GM12878 (cell line): Measurements from ENCODE around the gene RNF43. TPM values are rescaled to one million over a fixed set of nuclear protein-coding genes. Genes with fewer than 3 reads are reported as not detected.

Experiments used
- ATAC-seq: fragments of 200-7000 bp; cut with Tn5 transposase; 3 replicates; pipeline ENCODE4 v1.9.1; 2020; ENCODE audit warnings: mild to moderate bottlenecking, moderate library complexity
- Bru-seq: library from RNA; stranded (reverse); fragments of 400-500 nt; gene quantifications from one replicate; lab custom pipeline; 2021; lab: Mats Ljungman, UMichigan
- BruChase-seq, 2 experiments: library from RNA; stranded (reverse); fragments of 400-500 nt; gene quantifications; one replicate each; lab custom pipeline; 2021; lab: Mats Ljungman, UMichigan
- BruUV-seq: library from RNA; stranded (reverse); fragments of 400-500 nt; replicated peaks from 2 replicates; lab custom pipeline; 2021; lab: Mats Ljungman, UMichigan
- CTCF ChIA-PET: fragments of 300-600 bp; sonication (Branson Sonifier 250); formaldehyde crosslinking; extraction: SDS; loops from one replicate; lab custom pipeline; 2021; ENCODE audit warnings: inconsistent platforms; lab: Yijun Ruan, JAX
- POLR2A ChIA-PET: fragments of 350-600 bp; formaldehyde crosslinking; extraction: SDS; loops from one replicate; lab custom pipeline; 2021; ENCODE audit warnings: inconsistent platforms; lab: Charles Lee
- RAD21 ChIA-PET: fragments of 300-600 bp; sonication (Branson Sonifier 250); formaldehyde crosslinking; loops from one replicate; lab custom pipeline; 2023; ENCODE audit warnings: antibody characterized with exemption; ENCODE audit not compliant: unreplicated experiment; lab: Charles Lee
- SMC1A ChIA-PET: fragments of 300-600 bp; sonication (Branson Sonifier 250); formaldehyde crosslinking; loops from one replicate; lab custom pipeline; 2023; ENCODE audit not compliant: unreplicated experiment, uncharacterized antibody; lab: Charles Lee
- DNase-seq: peaks from one replicate; pipeline ENCODE4 v3.0.0-alpha.2; 2011; ENCODE audit warnings: low read depth, low spot score
- FAIRE-seq: peaks from 3 replicates; lab custom pipeline; 2011; peaks lifted over from hg19 to GRCh38; lab: Jason Lieb, UNC
- H2AFZ ChIP-seq: 2 replicates; pipeline ENCODE4 v1.6.0; 2011; ENCODE audit warnings: low read depth, low read length, control low read depth; ENCODE audit not compliant: control insufficient read depth
- H3K27ac ChIP-seq: 2 replicates; pipeline ENCODE4 v1.5.1; 2011; ENCODE audit warnings: control low read depth; ENCODE audit not compliant: control insufficient read depth, insufficient read depth
- H3K27me3 ChIP-seq, 2 experiments: replicated peaks in 1 of 2; 2 replicates each; pipeline versions ENCODE4 v1.6.0 to v1.6.1; 2011; ENCODE audit warnings: low read length in 1 of 2; ENCODE audit not compliant: control insufficient read depth in 2 of 2, insufficient read depth in 2 of 2
- H3K36me3 ChIP-seq, 2 experiments: 2 replicates each; pipeline ENCODE4 v1.5.1; 2011; ENCODE audit warnings: low read length in 1 of 2; ENCODE audit not compliant: control insufficient read depth in 2 of 2, insufficient read depth in 2 of 2
- H3K4me1 ChIP-seq: 2 replicates; pipeline ENCODE4 v1.6.1; 2011; ENCODE audit warnings: mild to moderate bottlenecking, low read length, moderate library complexity, mixed read lengths; ENCODE audit not compliant: control insufficient read depth, insufficient read depth
- H3K4me2 ChIP-seq: 2 replicates; pipeline ENCODE4 v1.6.0; 2011; ENCODE audit warnings: control low read depth; ENCODE audit not compliant: control insufficient read depth, insufficient read depth
- H3K4me3 ChIP-seq: fragments of 200-600 bp; sonication (generic); 2 replicates; pipeline ENCODE4 v1.5.1; 2016
- H3K79me2 ChIP-seq: 2 replicates; pipeline ENCODE4 v1.6.0; 2011; ENCODE audit warnings: low read length; ENCODE audit not compliant: control insufficient read depth, insufficient read depth
- H3K9ac ChIP-seq: 2 replicates; pipeline ENCODE4 v1.8.0; 2011; ENCODE audit warnings: low read length, control low read depth, mixed read lengths; ENCODE audit not compliant: control insufficient read depth, insufficient read depth
- H3K9me3 ChIP-seq: replicated peaks from 3 replicates; pipeline ENCODE4 v1.5.1; 2011; ENCODE audit warnings: mild to moderate bottlenecking, low read length; ENCODE audit not compliant: control insufficient read depth, insufficient read depth
- H4K20me1 ChIP-seq: 2 replicates; pipeline ENCODE4 v1.6.0; 2011; ENCODE audit not compliant: control insufficient read depth, insufficient read depth
- CHD1 ChIP-seq: IDR thresholded peaks from 2 replicates; pipeline ENCODE4 v1.6.1; 2012; ENCODE audit warnings: low read depth, low read length, improper control_type of control experiment
- IKZF2 ChIP-seq, 2 experiments: fragments of 450-650 bp; IDR thresholded peaks; 2 replicates each; pipeline ENCODE4 v1.6.1; 2017; ENCODE audit warnings: mild to moderate bottlenecking in 2 of 2, moderate library complexity in 2 of 2
- LARP7 ChIP-seq: fragments of 450-650 bp; IDR thresholded peaks from 2 replicates; pipeline ENCODE4 v1.6.1; 2017; ENCODE audit warnings: mild to moderate bottlenecking
- POU2F2 ChIP-seq: IDR thresholded peaks from 3 replicates; pipeline ENCODE4 v1.6.1; 2011; ENCODE audit warnings: low read depth, mild to moderate bottlenecking, low read length, borderline replicate concordance
- TCF3 ChIP-seq: IDR thresholded peaks from 2 replicates; pipeline ENCODE4 v1.6.1; 2012; ENCODE audit warnings: low read depth, mild to moderate bottlenecking, low read length, borderline replicate concordance; ENCODE audit not compliant: insufficient read depth
- ZNF24 ChIP-seq: fragments of 450-650 bp; IDR thresholded peaks from 2 replicates; pipeline ENCODE4 v1.6.1; 2017; ENCODE audit warnings: antibody characterized with exemption, mild to moderate bottlenecking
- WGBS: methylation state at CpG from one replicate; pipeline ENCODE4 v1.1.6; 2016; ENCODE audit warnings: low lambda C conversion rate; ENCODE audit not compliant: insufficient replicate concordance, insufficient coverage; ENCODE audit errors: missing lambda C conversion rate; 5-methylcytosine and 5-hydroxymethylcytosine counted together
- in situ Hi-C: fragments of 300-500 bp; cut with MboI; formaldehyde crosslinking; loops from 9 replicates; pipeline ENCODE4 v1.14.3; 2018; ENCODE audit warnings: mixed read lengths
- intact Hi-C: fragments of 100-400 bp; cut with micrococcal nuclease; formaldehyde crosslinking; loops from one replicate; pipeline ENCODE4 v1.14.2; 2022; ENCODE audit not compliant: unreplicated experiment
- long read RNA-seq, 2 experiments: library from polyadenylated mRNA; unstranded; transcript quantifications; one replicate each; pipeline ENCODE4 v2.0.0, GENCODE V29; 2019 to 2020
- polyA minus RNA-seq, 3 experiments: library from RNA; depleted of rRNA, polyadenylated mRNA; stranded (reverse); fragments of >200 nt; gene quantifications; 2 replicates each; pipeline ENCODE4 v1.2.3, GENCODE V29; 2011
- polyA plus RNA-seq, 11 experiments: library from polyadenylated mRNA; depleted of rRNA in 4 of 11; unstranded in 6 of 11; stranded (reverse) in 5 of 11; fragments of >200 nt; fragmentation: Nextera tagmentation in 4 of 11; fragmentation: Illumina TruSeq in 1 of 11; extraction: Ambion mirVana in 4 of 11; extraction: Trizol in 1 of 11; gene quantifications; 1 replicate in 1 of 11; 2 replicates in 10 of 11; pipeline versions ENCODE4 v1.2.1 to v1.2.3, GENCODE V29; 2011 to 2016; ENCODE audit warnings: inconsistent platforms in 2 of 11, missing spikeins in 2 of 11, low read depth in 1 of 11
- total RNA-seq, 4 experiments: library from RNA; depleted of rRNA in 3 of 4; stranded (reverse); fragments of >200 nt in 3 of 4; fragmentation: Illumina TruSeq in 1 of 4; extraction: Trizol in 1 of 4; gene quantifications; 2 replicates each; pipeline versions ENCODE4 v1.2.1 to v1.2.3, GENCODE V29; 2013 to 2021
- TF ChIP-seq, protein P1 (sequence below): fragments of 450-650 bp; IDR thresholded peaks from 2 replicates; pipeline ENCODE4 v1.6.1; 2017; ENCODE audit warnings: mild to moderate bottlenecking, low read depth, inconsistent platforms; ENCODE audit not compliant: poor library complexity, severe bottlenecking
- TF ChIP-seq, protein P2 (sequence below): fragments of 150-350 bp; IDR thresholded peaks from 2 replicates; pipeline ENCODE4 v1.6.1; 2016; ENCODE audit warnings: low read depth, low read length

RNF43 gene
- 64.7 and 95.6 TPM in 2 replicates for total RNA-seq (2013; cell fraction: nucleolus; rRNA removed)
- total RNA-seq (2014; rRNA removed), result 5.3 and 7.2 TPM in 2 replicates
- 4.4 and 4.5 TPM in 2 replicates for total RNA-seq (2014; rRNA removed; fragmentation: Illumina TruSeq; extraction: Trizol)
- 6.8 and 8.2 TPM in 2 replicates for total RNA-seq (2021)
- 0.51 TPM for polyA plus RNA-seq (2011; ENCODE audit: low read depth)
- 16.7 and 20.8 TPM in 2 replicates for polyA plus RNA-seq (2011; rRNA removed)
- 11.2 and 14.7 TPM in 2 replicates for polyA plus RNA-seq (2011; cell fraction: cytosol; rRNA removed)
- polyA plus RNA-seq (2011; cell fraction: nucleus; rRNA removed), result 36.9 and 40.7 TPM in 2 replicates
- polyA plus RNA-seq (2012), result 1.1 and 1.5 TPM in 2 replicates
- polyA plus RNA-seq (2014; fragmentation: Illumina TruSeq; extraction: Trizol), result 6.6 and 6.7 TPM in 2 replicates
- polyA plus RNA-seq (2014; fragmentation: Nextera tagmentation; extraction: Ambion mirVana), result 1 to 10 TPM; 1.2 to 1.3 TPM
- 5.8 and 5.9 TPM in 2 replicates for polyA plus RNA-seq (2014; rRNA removed)
- polyA plus RNA-seq (2016; fragmentation: Nextera tagmentation; extraction: Ambion mirVana), result 1 to 10 TPM; 4.4 to 5.1 TPM
- polyA minus RNA-seq (2011; rRNA and poly(A)+ RNA removed), result 24.1 and 28.7 TPM in 2 replicates
- 3.8 and 4.9 TPM in 2 replicates for polyA minus RNA-seq (2011; cell fraction: cytosol; rRNA and poly(A)+ RNA removed)
- 16.9 and 28.5 TPM in 2 replicates for polyA minus RNA-seq (2011; cell fraction: nucleus; rRNA and poly(A)+ RNA removed)
- percentile 70 among the genes with signal in this experiment for Bru-seq, nascent RNA
- BruChase-seq, experiment 1, labeled RNA remaining after a 6-hour chase, result percentile 78 among the genes with signal in this experiment
- BruChase-seq, experiment 2, labeled RNA remaining after a 2-hour chase, result percentile 87 among the genes with signal in this experiment
- long read RNA-seq, experiment 1, full-length matches to known transcripts, result 2 of 5 reads
- long read RNA-seq, experiment 1, partial matches to known transcripts, result 1 of 5 reads
- long read RNA-seq, experiment 1, other reads (novel, unspliced or antisense), result 2 of 5 reads
- long read RNA-seq, experiment 2, partial matches to known transcripts, result 18 of 20 reads
- long read RNA-seq, experiment 2, other reads (novel, unspliced or antisense), result 2 of 20 reads

DNA sequence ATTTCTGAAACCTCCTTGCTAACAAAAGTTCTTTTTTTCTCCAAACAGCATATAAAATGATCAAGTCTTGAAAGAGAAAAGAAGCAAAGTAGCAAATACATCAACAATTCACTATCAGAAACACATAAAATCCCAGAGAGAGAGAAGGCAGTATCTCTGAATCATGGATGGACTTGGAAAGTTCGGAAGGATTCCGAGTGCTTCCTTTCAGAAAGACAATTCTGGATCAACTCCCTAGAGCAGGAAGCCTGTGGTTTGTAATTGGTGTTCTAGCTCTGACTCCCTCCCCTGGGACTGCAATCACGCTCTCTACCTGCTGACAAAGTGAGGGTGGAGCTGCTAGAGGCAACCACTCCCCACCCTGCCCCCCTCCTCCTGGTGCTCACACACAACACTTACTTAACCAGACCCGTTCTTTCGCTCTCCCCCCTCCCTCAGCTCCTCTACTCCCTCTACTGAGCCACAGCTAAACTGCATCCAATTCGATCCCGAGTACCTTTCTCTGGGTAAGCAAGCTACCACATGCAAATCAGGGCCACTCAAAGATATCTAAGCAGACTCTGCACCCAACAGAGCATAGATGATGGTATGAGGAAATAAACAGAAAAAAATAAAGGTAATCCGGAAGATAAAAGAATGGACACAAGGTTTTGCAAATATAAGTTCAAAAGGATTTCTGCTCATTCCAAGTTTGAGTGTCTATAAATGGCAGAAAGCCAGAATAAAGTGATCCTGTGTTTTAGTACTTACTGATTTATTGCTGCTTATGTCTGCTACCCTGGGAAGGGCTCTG lies at the start of gene RNF43:
RNF43 (minus strand) TSS at position 235 of the 793 bp plus-strand sequence. CDS start 1,957 bp downstream, outside the sequence.
- CTCF ChIA-PET, result interaction anchor here (0.6 to 6.1 kb wide), 41 partner anchors 9 to 217 kb away, joined by 3 to 102 read pairs (median 5); partner anchors contain the start of genes SUPT4H1 and TSPOAP1
- intact Hi-C loops, result loop anchor here (1.0 to 2.0 kb wide), 2 partner anchors 79 to 100 kb away; no protein-coding TSS in a partner anchor
- Histone ChIP-seq H3K79me2 (peaks cover 45% of the 10 kb centered on the region), H3K9ac (peak within 1 kb of the TSS; percentile 45), H3K27me3 (no peaks in the 10 kb centered on the region), H3K9me3 (no peaks in the 10 kb centered on the region), H3K36me3 (no peaks in the 10 kb centered on the region), H3K4me2 (peak within 1 kb of the TSS; percentile 40), H4K20me1 (no peaks in the 10 kb centered on the region), H3K4me1 (peaks cover 5% of the 10 kb centered on the region; the same call in 1 of the 2 replicates), H3K4me3 (peak within 1 kb of the TSS; percentile 53), H2AFZ (peak within 1 kb of the TSS; percentile 75), H3K27ac (peak within 1 kb of the TSS; percentile 70)
- 17% methylated on average over 8 of the region's 8 CpGs for whole genome bisulfite sequencing
- SMC1A ChIA-PET, result interaction anchor here (0.5 to 8.1 kb wide), 31 partner anchors 9 to 464 kb away, joined by 3 to 195 read pairs (median 5); partner anchors contain the start of gene SUPT4H1
- POLR2A ChIA-PET, result interaction anchor here (0.6 to 8.5 kb wide), 16 partner anchors 9 to 713 kb away, joined by 3 to 373 read pairs (median 4); partner anchors contain the start of gene SUPT4H1
- DNase-seq (peak; percentile 98), ATAC-seq (peak; percentile 87), FAIRE-seq (peak; percentile 97)
- in situ Hi-C loops, result no loop called here
- BruUV-seq, result no TSS peak
- RAD21 ChIA-PET, result interaction anchor here (0.7 to 6.6 kb wide), 26 partner anchors 9 to 217 kb away, joined by 3 to 323 read pairs (median 5); partner anchors contain the start of gene SUPT4H1
- TF ChIP-seq ZNF24 (no peak), LARP7 (no peak), CHD1 (peak; percentile 90; the same call in 1 of the 2 replicates), POU2F2 (peak; percentile 95; the same call in 2 of the 3 replicates), IKZF2 (IDR thresholded peaks at IDR 0.05) (peak; percentile 98), TCF3 (no peak)
- TF ChIP-seq, protein P1, sequence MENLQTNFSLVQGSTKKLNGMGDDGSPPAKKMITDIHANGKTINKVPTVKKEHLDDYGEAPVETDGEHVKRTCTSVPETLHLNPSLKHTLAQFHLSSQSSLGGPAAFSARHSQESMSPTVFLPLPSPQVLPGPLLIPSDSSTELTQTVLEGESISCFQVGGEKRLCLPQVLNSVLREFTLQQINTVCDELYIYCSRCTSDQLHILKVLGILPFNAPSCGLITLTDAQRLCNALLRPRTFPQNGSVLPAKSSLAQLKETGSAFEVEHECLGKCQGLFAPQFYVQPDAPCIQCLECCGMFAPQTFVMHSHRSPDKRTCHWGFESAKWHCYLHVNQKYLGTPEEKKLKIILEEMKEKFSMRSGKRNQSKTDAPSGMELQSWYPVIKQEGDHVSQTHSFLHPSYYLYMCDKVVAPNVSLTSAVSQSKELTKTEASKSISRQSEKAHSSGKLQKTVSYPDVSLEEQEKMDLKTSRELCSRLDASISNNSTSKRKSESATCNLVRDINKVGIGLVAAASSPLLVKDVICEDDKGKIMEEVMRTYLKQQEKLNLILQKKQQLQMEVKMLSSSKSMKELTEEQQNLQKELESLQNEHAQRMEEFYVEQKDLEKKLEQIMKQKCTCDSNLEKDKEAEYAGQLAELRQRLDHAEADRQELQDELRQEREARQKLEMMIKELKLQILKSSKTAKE, result peak; percentile 62
- TF ChIP-seq, protein P2, sequence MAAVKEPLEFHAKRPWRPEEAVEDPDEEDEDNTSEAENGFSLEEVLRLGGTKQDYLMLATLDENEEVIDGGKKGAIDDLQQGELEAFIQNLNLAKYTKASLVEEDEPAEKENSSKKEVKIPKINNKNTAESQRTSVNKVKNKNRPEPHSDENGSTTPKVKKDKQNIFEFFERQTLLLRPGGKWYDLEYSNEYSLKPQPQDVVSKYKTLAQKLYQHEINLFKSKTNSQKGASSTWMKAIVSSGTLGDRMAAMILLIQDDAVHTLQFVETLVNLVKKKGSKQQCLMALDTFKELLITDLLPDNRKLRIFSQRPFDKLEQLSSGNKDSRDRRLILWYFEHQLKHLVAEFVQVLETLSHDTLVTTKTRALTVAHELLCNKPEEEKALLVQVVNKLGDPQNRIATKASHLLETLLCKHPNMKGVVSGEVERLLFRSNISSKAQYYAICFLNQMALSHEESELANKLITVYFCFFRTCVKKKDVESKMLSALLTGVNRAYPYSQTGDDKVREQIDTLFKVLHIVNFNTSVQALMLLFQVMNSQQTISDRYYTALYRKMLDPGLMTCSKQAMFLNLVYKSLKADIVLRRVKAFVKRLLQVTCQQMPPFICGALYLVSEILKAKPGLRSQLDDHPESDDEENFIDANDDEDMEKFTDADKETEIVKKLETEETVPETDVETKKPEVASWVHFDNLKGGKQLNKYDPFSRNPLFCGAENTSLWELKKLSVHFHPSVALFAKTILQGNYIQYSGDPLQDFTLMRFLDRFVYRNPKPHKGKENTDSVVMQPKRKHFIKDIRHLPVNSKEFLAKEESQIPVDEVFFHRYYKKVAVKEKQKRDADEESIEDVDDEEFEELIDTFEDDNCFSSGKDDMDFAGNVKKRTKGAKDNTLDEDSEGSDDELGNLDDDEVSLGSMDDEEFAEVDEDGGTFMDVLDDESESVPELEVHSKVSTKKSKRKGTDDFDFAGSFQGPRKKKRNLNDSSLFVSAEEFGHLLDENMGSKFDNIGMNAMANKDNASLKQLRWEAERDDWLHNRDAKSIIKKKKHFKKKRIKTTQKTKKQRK, result no peak
